Neuron (in vitro differentiated cells): ENCODE results near the gene BCORL1.

Source experiments
- H2AFZ ChIP-seq: one replicate; pipeline ENCODE4 v1.6.1; 2013; ENCODE audit warnings: low read depth, mild to moderate bottlenecking, inconsistent platforms, low read length, moderate library complexity
- H3K27me3 ChIP-seq: one replicate; pipeline ENCODE4 v1.6.1; 2013; ENCODE audit warnings: low read length; ENCODE audit not compliant: insufficient read depth
- H3K36me3 ChIP-seq: one replicate; pipeline ENCODE4 v1.6.1; 2013; ENCODE audit warnings: low read length; ENCODE audit not compliant: insufficient read depth
- H3K4me1 ChIP-seq: one replicate; pipeline ENCODE4 v1.6.1; 2013; ENCODE audit warnings: low read length; ENCODE audit not compliant: insufficient read depth
- H3K4me3 ChIP-seq: 2 replicates; pipeline ENCODE4 v1.5.1; 2013; ENCODE audit warnings: mild to moderate bottlenecking, low read length, moderate library complexity
- H3K9me3 ChIP-seq: one replicate; pipeline ENCODE4 v1.6.1; 2013; ENCODE audit warnings: low read length

The BCORL1 gene

GRCh38 chrX:130060122-130061069 is 78.0 kb downstream of the BCORL1 start:
- Histone ChIP-seq H2AFZ (peak overlapping the region; percentile 18), H3K4me3 (peak overlapping the region; percentile 54), H3K9me3 (no peaks in the 10 kb centered on the region), H3K27me3 (no peaks in the 10 kb centered on the region), H3K36me3 (no peaks in the 10 kb centered on the region), H3K4me1 (no peaks in the 10 kb centered on the region)

- no peaks in the 10 kb centered on the region for H3K36me3 ChIP-seq
- no peaks in the 10 kb centered on the region for H3K27me3 ChIP-seq
- H3K9me3 ChIP-seq, result no peaks in the 10 kb centered on the region
- H2AFZ ChIP-seq, result no peak overlapping the region
- no peaks in the 10 kb centered on the region for H3K4me1 ChIP-seq
- no peak overlapping the region for H3K4me3 ChIP-seq
Measured at GRCh38 chrX:130066975-130067615, 84.7 kb downstream of the BCORL1 start.

DNA sequence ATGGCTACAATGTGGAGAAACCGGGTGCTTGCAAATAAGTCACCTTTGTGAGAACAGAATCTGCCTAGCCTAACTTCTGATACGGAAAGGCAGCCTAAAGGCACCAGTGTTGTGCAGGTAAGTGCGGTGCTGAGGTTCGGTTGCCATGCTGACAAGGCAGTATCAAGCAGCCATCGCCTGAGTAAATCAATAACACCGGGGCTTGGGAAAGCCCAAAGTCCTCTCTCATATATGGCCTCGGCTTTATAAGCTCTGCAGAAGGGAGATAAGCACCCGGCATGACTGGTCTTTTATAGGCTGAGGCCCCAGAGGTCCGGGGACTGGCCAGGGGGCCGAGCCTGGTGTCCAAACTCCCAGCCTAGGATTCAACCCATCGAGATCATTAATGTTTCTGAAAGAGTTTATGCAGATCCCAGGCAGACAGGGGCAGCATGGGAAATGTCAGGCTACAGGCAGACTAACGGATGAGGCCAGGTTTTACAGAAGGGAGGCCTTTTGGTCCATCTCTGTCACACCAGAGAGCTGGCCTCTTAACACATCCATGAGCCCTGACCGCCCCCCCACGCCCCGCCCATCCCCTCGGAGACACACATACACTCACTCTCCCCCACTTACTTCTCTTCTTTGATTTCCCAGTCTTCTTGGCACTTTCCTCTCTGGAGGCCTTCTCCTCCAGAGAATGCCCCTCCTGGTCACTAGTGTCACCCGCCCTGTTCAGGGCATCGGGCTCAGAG is 89.3 kb downstream of the BCORL1 start:
- Histone ChIP-seq H3K4me3 (no peak overlapping the region), H3K9me3 (no peaks in the 10 kb centered on the region), H3K36me3 (no peaks in the 10 kb centered on the region)

DNA sequence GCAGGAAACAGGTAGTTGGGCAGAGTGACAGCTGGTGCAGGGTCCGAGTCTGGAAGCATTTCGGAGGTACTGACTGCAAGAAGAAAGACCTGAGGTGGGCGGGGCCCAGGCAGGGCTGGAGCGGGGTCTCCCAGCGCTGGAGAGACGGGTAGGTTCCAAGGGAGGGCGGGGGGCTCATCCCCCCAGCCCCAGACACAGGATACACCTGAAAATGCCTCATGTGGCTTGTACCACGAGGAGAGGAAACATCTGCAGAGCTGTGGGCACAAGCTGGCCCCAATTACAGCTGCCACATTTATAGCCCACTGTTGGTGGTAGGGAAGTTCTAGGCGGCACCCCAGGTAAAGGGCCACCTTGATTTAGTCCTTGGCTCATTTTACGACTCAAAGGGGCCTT is 89.9 kb downstream of the BCORL1 start:
- no peaks in the 10 kb centered on the region for H3K4me1 ChIP-seq

More for the DNA sequence above, 89.3 kb downstream of the BCORL1 start:
- no peak overlapping the region for H2AFZ ChIP-seq
- H3K27me3 ChIP-seq, result no peaks in the 10 kb centered on the region
- H3K4me1 ChIP-seq, result no peaks in the 10 kb centered on the region

GRCh38 chrX:130075777-130076176 is 93.3 kb downstream of the BCORL1 start:
- H3K4me1 ChIP-seq, result no peaks in the 10 kb centered on the region
- H3K9me3 ChIP-seq, result no peaks in the 10 kb centered on the region
- H3K36me3 ChIP-seq, result no peaks in the 10 kb centered on the region
- H3K4me3 ChIP-seq, result no peak overlapping the region
- no peak overlapping the region for H2AFZ ChIP-seq
- no peaks in the 10 kb centered on the region for H3K27me3 ChIP-seq

More for the DNA sequence above, 89.9 kb downstream of the BCORL1 start:
- Histone ChIP-seq H3K4me3 (no peak overlapping the region), H2AFZ (no peak overlapping the region), H3K27me3 (no peaks in the 10 kb centered on the region), H3K9me3 (no peaks in the 10 kb centered on the region), H3K36me3 (no peaks in the 10 kb centered on the region)

DNA sequence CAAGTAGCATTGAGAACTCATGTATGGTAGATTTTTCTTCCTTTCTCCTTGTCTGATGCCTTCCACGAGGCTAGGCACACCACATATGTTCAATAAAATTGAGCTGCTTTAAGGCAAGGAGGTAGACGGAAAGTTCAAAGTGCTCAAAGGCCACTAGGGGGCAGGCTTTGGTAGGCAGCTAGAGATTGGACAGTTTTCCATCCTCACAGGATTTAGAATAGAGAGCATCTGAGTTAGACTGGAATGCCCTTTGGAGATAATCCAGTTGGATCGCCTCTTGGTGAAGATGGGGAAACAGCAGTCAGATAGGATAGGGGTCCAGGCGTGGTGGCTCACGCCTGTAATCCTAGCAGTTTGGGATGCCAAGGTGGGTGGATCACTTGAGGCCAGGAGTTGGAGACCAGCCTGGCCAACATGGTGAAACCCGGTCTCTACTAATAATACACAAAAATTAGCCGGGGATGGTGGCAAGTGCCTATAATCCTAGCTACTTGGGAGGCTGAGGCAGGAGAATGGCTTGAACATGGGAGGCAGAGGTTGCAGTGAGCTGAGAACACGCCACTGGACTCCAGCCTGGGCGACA is 97.5 kb downstream of the BCORL1 start:
- H3K4me3 ChIP-seq, result no peak overlapping the region
- no peaks in the 10 kb centered on the region for H3K36me3 ChIP-seq
- H3K9me3 ChIP-seq, result no peaks in the 10 kb centered on the region
- H2AFZ ChIP-seq, result no peak overlapping the region
- H3K4me1 ChIP-seq, result no peaks in the 10 kb centered on the region
- no peaks in the 10 kb centered on the region for H3K27me3 ChIP-seq

GRCh38 chrX:130080791-130081367 is 98.4 kb downstream of the BCORL1 start:
- Histone ChIP-seq H3K9me3 (no peaks in the 10 kb centered on the region), H2AFZ (no peak overlapping the region), H3K4me1 (no peaks in the 10 kb centered on the region), H3K36me3 (no peaks in the 10 kb centered on the region), H3K4me3 (no peak overlapping the region), H3K27me3 (no peaks in the 10 kb centered on the region)

DNA sequence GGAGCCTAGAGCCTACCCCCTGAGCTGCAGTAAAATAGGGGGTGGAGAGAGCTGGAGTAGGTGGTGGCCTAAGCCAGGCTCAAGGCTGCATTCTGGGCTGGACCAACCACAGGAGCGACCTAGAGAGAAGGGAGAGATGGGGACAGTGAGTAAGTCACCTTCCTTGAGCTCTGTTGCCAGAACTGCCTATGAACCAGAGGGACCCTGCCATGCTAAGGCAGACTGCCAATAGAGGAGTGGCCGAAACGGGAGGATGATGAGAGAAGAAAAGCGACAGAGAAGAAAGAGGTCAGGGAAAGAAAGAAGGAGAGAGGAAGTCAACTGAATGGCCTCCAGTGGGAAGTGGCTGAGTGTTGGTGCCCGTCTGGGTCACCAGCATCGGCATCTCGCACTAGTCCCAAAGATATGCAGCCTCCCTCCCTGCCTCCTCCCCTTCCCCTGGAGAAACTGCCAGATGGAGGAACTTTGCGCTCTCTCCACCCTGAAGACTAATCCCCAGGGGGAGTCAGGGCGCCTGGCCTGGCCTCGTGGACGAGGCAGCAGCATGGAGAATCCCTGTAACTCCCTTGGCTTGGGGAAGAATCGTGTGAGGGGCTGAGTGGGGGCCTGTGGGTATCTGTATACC is 99.1 kb downstream of the BCORL1 start:
- H3K36me3 ChIP-seq, result no peaks in the 10 kb centered on the region
- no peak overlapping the region for H3K4me3 ChIP-seq
- no peaks in the 10 kb centered on the region for H3K27me3 ChIP-seq
- no peaks in the 10 kb centered on the region for H3K9me3 ChIP-seq
- no peaks in the 10 kb centered on the region for H3K4me1 ChIP-seq
- H2AFZ ChIP-seq, result no peak overlapping the region

DNA sequence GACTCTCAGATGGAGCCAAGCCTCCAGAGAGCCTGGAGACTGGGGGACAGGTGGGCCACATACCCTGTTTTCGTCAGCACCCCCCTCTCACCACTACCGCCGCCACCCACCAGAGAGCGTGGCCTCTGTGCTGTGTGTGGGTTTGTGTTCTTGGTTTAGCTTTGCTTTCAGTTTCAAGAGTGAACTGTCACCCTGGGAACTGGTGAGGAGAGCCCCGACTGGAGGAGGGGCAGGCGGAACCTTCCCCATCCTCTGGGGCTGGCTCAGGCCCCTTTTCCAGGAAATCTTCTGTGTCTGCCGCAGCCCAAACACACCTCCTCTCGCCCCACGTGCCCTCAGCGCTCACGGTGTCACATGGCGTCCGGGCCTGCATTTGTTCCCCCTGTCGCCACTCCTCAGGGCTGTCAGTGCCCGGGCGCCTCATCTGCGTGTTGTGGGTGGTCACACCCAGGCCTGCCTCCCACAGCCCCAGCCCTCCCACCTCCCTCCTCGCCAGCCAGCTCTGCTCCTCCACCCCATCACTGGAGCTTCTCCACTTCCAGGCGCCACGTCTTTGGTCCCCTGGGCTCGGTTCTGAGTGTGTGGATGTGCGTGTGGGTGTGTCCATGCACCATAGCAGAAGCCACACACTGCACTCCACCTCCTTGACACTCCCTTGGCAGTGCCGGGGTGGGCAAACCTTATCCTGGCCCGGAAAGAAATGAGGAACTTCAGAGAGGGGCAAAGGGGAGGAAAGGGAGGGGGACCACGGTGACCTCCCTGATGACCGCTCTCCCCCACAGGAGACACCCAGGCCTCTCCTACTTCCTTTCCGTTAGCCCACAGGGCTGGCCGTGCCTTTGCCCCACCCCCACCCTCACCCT is 100.0 kb downstream of the BCORL1 start:
- Histone ChIP-seq H3K27me3 (no peaks in the 10 kb centered on the region), H3K9me3 (no peaks in the 10 kb centered on the region), H3K4me1 (no peaks in the 10 kb centered on the region), H2AFZ (no peak overlapping the region), H3K4me3 (no peak overlapping the region), H3K36me3 (no peaks in the 10 kb centered on the region)

- H3K36me3 ChIP-seq, result no peaks in the 10 kb centered on the region
- no peaks in the 10 kb centered on the region for H3K9me3 ChIP-seq
- H3K4me1 ChIP-seq, result no peaks in the 10 kb centered on the region
- no peaks in the 10 kb centered on the region for H3K27me3 ChIP-seq
- H2AFZ ChIP-seq, result no peak overlapping the region
- no peak overlapping the region for H3K4me3 ChIP-seq
Measured at GRCh38 chrX:130083107-130083490, 100.7 kb downstream of the BCORL1 start.

DNA sequence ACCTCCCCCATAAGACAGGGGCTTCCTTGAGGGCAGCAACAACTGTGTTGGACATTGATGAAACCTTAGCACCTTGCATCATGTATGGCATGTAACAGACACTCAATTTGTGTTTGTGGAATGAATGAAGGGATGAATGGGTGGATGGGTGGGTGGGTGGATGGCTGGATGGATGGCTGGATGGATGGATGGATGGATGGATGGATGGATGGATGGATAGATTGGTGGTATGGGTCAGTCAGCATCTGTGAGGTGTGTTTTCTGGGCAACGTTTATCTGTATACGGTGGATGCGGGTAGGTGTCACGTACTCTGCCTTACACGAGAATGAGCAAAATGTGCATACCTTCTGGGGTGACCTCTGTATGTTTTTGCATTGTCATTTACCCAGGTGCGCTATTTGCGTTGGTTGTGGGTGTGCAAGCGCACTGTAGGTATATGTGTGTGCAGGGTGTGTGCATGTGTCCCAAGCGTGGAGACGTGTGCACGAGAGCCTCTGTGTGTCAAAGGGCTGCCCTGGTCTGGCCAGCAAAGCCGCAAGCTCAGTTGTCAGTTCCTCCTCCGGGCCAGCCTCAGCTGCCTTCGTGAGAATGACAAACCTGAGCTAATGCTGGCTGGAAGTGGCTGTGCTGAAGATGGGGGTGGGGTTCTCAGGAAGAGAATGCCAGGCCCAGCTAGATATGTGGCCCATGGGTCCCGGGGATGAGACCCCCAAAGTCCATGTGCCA is 101.4 kb downstream of the BCORL1 start:
- Histone ChIP-seq H3K4me3 (no peak overlapping the region), H3K9me3 (no peaks in the 10 kb centered on the region), H3K4me1 (no peaks in the 10 kb centered on the region), H3K27me3 (no peaks in the 10 kb centered on the region), H2AFZ (no peak overlapping the region), H3K36me3 (no peaks in the 10 kb centered on the region)
